Measurements from ENCODE around the gene CPA1. TPM values are rescaled to one million over a fixed set of nuclear protein-coding genes. Genes with fewer than 3 reads are reported as not detected.

Gene CPA1
- total and polyA plus RNA-seq, 2 of the 4 experiments (the other 2 are of a cell fraction) = not detected

DNA sequence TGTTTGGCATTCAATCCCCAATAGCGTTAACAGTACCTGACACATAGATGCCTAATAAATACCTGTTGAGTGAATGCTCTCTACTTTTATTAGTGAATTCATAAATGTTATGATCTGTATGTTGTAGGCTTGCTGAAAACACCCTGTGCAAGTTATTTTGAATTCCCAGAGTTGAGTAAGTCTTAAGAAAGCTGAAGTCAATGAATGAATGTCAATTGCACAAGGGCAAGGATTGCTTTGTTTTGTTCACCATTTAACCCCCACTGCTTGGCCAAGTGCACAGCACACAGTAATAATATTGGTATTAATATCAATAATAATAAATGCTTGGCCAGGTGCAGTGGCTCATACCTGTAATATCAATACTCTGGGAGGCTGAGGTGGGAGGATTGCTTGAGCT lies 10.2 kb downstream of the CPA1 start:
- no peak overlapping the region for H3K27ac ChIP-seq (ENCODE audit: insufficient read depth, low read length)
- no peaks in the 10 kb centered on the region for H4K20me1 ChIP-seq (ENCODE audit: insufficient read depth, low read length)
- H3K4me1 ChIP-seq (ENCODE audit: control insufficient read depth, insufficient read depth, low read length) = peaks cover 10% of the 10 kb centered on the region
- no TSS peak for BruUV-seq (replicated peaks)
- no peak overlapping the region for H2AFZ ChIP-seq (replicated peaks; ENCODE audit: low read length, poor library complexity)
- H3K56ac ChIP-seq (ENCODE audit: extremely low read depth, insufficient read depth, low read length) = no peak overlapping the region
- H3K4me3 ChIP-seq (ENCODE audit: insufficient read depth, low read depth, low read length) = no peak overlapping the region
- no peak for DNase-seq
- no peak overlapping the region for H4K5ac ChIP-seq (ENCODE audit: low read depth, low read length)
- no peak for ATAC-seq (ENCODE audit: low read depth)
- dilution Hi-C loops (cut with HindIII; ENCODE audit: low sequenced_read_pairs, unreplicated experiment) (no loop called here), intact Hi-C loops (cut with micrococcal nuclease) (loop anchor here (10.0 kb wide), 1 partner anchor 316 kb away; the partner anchor contains the start of gene KLHDC10), in situ Hi-C loops (cut with MboI; ENCODE audit: low sequenced_read_pairs) (no loop called here)
- H2AK9ac ChIP-seq (replicated peaks; ENCODE audit: low read depth, low read length, poor library complexity) = no peak overlapping the region
- H4K8ac ChIP-seq (ENCODE audit: low read depth in 2 of 2, low read length in 2 of 2) = no peak overlapping the region
- H3K4ac ChIP-seq (ENCODE audit: low read depth, low read length) = no peak overlapping the region
- H3K79me1 ChIP-seq (ENCODE audit: low read depth in 1 of 2, low read length in 2 of 2) = no peaks in the 10 kb centered on the region
- no peaks in the 10 kb centered on the region for H3K27me3 ChIP-seq (ENCODE audit: control insufficient read depth, insufficient read depth, low read length)
- H2BK20ac ChIP-seq (ENCODE audit: low read depth, low read length) = no peak overlapping the region
- H2AK5ac ChIP-seq (ENCODE audit: low read depth, low read length) = no peak overlapping the region
- H3K9me1 ChIP-seq (ENCODE audit: insufficient read depth, low read length) = peaks cover 3% of the 10 kb centered on the region; the same call in 1 of the 2 replicates
- CTCF ChIA-PET = interaction anchor here (0.7 kb wide), 1 partner anchor 9 kb away, joined by 4 read pairs; no protein-coding TSS in a partner anchor
- H3K9me3 ChIP-seq (ENCODE audit: control insufficient read depth, insufficient read depth, low read length) = no peaks in the 10 kb centered on the region
- no peaks in the 10 kb centered on the region for H3K36me3 ChIP-seq (ENCODE audit: control insufficient read depth, insufficient read depth, low read length)
- H3K4me2 ChIP-seq (ENCODE audit: low read depth, low read length) = no peak overlapping the region
- WGBS, 2 experiments (ENCODE audit: extremely low coverage in 2 of 2, insufficient read length in 1 of 2) = no CpG with 5 or more reads among the region's 1 CpG
- H4K91ac ChIP-seq (ENCODE audit: insufficient read depth, low read depth, low read length) = no peak overlapping the region
- TF ChIP-seq RFX5 (IDR thresholded peaks at IDR 0.05; ENCODE audit: low read depth, low read length) = no peak
- no peak for TF ChIP-seq MXI1 (IDR thresholded peaks at IDR 0.05; ENCODE audit: borderline replicate concordance, low read depth, low read length)
- no peak for TF ChIP-seq USF2 (IDR thresholded peaks at IDR 0.05; ENCODE audit: low read depth, low read length)
- no peak for TF ChIP-seq RCOR1 (IDR thresholded peaks at IDR 0.05; ENCODE audit: insufficient replicate concordance, low read length)
- no peak for TF ChIP-seq CTCF (conservative IDR thresholded peaks at IDR 0.05; ENCODE audit: low read depth, low read length)
- no peak overlapping the region for H3K9ac ChIP-seq (ENCODE audit: low read depth, low read length)
- H2BK15ac ChIP-seq (ENCODE audit: low read depth, low read length) = no peak overlapping the region
- no peak overlapping the region for H3K14ac ChIP-seq (replicated peaks; ENCODE audit: low read depth, low read length)
- no peak overlapping the region for H2BK5ac ChIP-seq (ENCODE audit: low read depth, low read length, poor library complexity, severe bottlenecking)
- POLR2A ChIA-PET (ENCODE audit: unreplicated experiment) = no interaction called here
- no peak overlapping the region for H3K23ac ChIP-seq (ENCODE audit: low read depth, low read length)
- no peak overlapping the region for H3K18ac ChIP-seq (ENCODE audit: low read depth, low read length)
- no peak overlapping the region for H2BK120ac ChIP-seq (ENCODE audit: low read depth, low read length)

Data from IMR-90 (cell line).